GM10847 (cell line): Measurements from ENCODE around the gene FIBCD1.

ENCODE experiments used
- POLR2A ChIP-seq: IDR thresholded peaks from 2 replicates; pipeline ENCODE4 v1.6.1; 2011; ENCODE audit not compliant: insufficient read length; ENCODE audit errors: extremely low read depth

Gene FIBCD1

DNA sequence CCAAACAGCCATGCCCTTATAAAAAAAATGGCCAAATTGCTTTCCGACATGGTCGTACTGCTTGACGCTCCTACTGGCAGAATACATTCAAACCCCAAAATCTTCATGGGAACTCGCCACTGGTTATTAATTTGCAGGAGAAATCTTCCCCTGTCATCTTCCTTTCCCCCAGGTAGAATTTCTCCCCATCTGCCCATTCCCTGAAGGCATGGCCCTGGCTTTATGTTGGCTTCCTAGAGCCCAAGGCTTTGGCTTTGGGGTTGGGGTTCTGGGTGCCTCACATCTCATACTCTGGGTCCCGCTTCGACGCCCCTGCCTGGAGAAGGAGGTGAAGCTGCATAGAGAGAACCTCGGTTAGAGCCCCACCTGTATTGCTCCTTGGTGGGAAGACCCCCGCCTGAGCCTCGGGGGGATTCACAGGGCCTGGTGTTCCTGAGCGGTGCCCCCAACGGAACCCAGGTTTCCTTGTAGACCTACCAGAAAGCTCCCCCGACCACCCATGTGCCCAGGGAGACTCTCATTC lies 8.6 kb upstream of the FIBCD1 start:
- TF ChIP-seq POLR2A, result no peak

DNA sequence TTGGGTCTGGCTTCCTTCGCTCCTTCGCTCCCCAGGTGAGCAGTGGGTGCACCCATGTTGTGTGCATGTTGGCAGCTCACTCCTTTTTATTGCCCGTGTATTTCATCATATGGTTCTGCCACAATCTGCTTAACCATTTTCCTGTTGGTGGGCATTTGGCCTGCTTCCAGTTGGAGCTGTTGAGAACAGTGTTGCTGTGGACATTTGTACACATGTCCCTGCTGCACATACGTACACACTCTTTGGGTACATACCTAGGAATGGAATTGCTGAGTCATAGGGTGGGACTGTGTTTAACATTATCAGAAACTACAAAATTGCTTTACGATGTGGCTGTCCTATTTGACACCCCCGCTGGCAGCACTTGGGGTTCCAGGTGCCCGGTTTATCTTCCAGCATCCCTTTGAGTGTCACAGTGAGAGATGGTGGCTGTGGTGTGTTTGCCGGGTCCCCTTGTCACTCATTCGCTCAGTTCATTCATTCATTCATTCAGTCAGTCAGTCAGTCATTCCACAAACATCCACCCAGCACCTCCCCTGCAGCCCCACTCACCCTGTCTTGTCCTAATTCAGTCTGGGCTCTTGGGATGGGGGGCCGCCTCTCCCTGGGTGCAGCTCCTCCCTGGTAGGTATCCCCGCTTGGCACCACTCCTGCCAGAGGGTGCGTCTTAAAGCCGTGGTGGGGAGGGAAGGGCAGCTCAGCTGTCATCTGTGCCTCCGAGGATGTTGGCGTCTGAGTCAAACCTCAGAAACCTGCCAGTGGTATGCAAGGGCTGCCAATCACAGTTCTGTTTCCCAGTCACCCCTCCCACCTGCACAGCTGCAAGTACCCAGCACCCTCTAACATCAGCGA lies 7.9 kb upstream of the FIBCD1 start:
- TF ChIP-seq POLR2A, result no peak

DNA sequence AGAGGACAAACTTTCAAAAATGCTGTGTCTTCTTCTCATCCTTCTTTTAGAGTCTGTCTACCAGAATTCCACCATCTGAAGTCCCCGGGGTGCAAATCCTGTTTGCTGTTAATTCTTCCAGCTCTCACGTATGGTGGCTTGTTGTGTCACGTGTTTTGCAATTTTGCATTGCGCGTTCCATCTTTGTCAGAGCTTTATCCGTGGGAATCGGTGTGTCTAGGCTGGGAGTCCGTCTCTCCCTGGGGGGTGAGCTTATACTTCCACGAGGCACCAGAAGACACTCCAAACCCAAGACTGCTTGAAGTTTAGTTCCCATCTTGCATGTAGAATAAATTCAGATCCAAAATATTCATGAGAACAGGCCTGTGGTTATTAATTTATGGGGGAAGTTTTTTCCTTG lies 6.1 kb upstream of the FIBCD1 start:
- TF ChIP-seq POLR2A, result no peak

DNA sequence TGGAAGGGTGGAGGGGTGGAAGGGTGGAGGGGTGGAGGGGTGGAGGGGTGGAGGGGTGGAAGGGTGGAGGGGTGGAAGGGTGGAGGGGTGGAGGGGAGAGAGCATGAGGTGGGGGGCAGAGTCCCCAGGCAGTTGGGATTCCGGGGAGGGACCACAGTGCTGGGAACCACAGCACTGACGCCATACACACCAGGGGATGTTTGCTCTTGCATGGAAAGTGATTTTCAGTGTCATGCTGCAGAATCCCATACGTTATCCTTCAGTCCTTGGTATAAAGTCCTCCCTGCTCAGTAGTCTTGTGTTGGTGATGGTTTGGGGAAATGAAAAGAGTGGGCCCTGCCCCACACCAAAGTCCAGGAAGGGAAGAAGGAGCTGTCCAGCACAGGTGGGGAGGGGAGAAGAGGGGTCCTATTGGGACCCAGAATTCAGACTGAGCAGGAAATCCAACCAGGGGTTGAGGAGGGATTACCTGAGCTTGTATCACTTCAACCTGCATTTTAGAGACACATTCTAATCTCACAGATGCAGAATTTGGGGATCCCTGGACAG lies 5.5 kb upstream of the FIBCD1 start:
- no peak for TF ChIP-seq POLR2A

DNA sequence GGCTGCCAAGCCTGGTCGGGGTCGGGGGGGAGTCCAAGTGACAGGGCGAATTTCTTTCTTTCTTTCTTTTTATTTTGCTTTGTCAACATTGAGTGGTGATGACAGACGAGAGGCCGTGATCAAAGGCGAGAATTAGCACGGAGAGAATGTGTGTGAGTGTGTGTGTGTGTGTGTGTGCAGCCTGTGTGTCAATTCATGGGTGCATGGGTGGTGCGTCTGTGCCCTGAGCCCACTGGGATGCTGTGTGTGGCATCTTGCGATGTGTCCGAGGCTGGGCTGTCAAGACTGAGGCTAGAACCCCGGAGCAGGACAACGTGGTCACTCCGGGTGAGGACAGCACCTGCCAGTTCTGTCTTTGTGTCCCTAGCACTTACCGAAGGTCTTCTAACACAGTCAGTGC lies 4.7 kb upstream of the FIBCD1 start:
- TF ChIP-seq POLR2A, result no peak

DNA sequence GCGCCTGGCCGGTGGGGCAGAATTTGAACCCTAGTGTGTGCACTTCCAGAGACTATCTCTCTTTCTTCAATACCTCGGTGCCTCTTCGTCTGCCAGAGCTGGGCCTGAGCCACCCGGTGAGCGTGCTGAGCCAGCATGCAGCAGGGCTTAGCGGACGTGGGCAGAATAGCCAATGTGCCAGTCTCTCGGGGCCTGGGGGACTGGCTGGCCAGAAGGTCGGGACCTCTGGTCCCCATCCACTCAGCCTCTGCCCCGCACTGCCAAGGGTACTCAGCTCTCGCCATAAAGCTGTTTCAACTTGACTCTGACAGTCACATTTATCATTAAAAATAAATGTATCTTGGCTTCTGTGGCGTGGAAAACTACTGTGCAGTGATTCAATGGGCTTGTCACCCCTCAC lies 4.2 kb upstream of the FIBCD1 start:
- TF ChIP-seq POLR2A, result no peak

DNA sequence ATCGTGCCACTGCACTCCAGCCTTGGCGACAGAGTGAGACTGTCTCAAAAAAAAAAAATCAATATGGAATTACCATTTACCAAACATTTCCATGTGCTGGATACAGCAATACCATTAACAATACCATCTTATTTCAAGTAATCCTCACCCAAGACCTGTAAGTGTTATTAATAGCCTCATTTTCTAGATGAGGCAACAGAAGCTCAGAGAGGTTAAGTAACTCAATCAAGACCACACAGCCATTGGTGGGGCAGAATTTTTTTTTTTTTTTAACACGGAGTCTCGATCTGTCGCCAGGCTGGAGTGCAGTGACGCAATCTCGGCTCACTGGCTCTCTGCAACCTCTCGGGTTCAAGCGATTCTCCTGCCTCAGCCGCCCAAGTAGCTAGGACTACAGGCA lies 3.6 kb upstream of the FIBCD1 start:
- no peak for TF ChIP-seq POLR2A

DNA sequence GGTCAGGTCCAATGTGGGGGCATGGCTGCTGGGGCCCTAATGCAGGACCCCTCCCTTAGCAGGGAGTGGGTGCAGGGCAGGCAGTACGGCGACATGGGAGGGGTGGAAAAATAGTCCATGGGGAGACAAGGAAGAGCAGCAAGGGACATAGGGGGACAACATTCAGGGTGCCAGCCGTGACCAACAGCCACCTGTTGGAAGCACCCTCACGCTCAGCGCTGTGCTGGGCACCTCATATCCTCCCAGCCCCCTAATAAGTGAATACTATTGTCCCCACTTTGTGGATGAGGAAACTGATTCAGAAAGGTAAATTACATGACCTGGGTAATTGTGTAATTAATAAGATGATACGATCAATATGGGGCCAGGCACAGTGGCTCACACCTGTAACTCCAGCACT lies 3.0 kb upstream of the FIBCD1 start:
- no peak for TF ChIP-seq POLR2A

DNA sequence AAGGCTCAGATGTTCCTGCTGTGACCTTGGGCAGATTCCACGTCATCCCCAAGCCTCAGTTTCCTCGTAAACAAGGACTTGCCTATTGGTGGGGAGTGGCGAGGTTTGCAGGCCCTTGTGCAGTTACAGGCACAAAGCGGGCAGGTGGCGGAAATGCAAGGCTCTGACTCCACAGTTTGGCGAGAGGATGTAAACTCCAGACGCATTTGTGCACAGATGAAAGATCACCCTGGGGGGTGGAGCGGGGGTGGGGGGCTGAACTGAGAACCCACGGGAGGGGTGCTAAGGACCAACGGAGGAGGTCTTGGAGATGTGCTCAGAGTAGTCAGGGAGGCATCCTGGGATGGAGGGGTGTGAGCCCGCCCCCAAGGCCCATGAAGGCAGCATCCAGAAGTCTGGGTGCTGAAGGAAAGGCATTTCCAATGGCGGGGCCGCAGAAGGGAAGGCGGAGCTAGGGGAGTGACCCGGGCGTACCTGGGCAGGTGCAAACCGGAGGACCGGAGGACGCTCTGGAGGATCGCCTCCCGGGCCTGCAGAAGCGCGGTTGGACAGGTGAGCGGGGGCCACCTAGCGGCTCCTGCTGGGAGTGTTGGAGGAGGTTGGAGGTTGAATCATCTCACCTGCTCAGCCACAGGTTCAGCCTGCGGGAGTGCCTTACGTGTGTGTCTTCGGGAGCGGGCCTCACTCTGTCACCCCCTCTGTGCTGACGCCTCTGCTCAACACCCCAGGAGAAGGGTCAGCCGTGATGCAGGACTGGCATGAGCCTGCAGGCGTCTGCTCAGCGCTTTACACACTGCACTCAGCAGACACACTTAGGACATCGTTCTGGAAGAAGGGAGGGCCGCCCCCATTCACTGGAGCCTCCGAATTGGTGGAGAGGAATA lies 1.9 kb upstream of the FIBCD1 start:
- TF ChIP-seq POLR2A, result no peak

DNA sequence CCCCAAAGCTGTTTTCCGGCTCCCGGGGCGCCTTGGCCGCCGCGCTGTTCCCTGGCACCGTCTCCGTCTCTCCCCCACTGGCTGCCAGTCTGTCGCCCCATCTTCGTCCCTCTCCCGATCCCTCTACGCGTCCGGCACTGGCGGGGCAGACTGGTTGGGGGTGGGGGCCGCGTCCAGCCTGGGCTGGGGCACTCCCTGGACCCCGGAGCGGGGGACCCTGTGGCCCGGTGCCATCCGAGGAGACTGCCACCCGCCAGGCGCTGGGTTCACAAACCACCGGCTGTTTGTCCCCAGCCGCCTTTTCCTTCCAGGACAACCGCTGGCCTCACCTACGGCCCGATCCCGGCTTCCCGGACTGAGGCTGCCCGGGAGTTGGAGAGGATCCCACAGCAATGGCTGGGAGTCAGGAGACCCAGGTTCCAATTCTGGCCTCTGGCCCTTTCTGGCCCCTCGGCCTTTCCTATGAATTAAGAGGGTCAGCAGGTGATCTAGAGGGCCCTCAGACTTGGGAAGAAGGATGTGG lies 1.0 kb upstream of the FIBCD1 start:
- no peak for TF ChIP-seq POLR2A

DNA sequence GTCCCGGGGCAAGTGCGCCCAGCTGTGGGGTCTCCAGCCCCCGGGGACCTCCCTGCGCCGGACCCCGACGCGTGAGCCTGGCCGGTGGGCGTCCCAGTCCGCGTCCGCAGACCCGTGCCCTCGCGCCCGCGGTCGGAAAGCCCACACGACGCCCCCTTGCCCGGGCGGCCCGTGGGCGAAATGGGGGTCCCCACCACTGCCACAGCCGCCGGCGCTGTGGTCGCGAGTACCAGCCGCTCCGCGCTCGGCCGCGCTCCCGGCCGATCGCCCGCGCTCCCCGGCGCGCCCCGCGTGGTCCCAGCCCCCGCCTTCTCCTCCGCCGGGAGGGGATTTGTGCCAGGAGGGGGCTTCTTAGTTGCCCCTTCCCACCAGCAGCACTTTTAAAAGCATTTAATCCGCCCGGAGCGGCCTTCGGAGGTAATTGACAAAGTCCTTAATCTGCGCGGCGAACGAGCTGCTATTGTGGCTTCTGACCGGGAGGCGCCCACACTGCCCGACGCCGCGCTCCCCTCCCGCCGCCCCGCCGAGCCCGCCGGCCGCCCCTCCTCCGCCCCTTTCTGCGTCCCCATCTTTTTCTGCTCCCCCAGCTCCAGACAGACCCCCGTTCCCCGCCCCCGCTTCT lies 469 bp upstream of the FIBCD1 start:
- TF ChIP-seq POLR2A, result no peak

DNA sequence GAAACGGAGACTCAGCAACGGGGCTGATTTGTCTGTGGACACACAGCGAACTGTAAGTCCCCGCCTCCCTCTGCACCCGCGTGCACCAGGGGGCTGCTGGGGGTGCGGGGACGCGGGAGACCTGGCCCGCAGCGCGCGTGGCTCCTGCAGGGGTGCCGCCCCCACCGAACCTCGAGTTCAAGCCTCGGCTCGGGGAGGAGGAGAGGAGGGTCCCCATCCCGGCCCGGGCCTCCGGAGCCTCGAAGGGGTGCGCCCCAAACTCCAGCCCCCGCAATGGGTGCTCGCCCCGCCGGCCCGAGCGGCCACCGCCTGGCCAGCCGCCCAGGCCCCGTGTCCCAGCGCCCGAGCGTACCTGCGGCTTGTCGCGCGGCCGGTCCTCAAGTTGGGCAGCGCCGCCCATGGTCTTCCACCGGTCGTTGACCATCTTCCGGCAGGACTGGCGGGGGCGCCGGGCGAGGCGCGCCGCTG lies 829 bp downstream of the FIBCD1 start:
- TF ChIP-seq POLR2A, result no peak

DNA sequence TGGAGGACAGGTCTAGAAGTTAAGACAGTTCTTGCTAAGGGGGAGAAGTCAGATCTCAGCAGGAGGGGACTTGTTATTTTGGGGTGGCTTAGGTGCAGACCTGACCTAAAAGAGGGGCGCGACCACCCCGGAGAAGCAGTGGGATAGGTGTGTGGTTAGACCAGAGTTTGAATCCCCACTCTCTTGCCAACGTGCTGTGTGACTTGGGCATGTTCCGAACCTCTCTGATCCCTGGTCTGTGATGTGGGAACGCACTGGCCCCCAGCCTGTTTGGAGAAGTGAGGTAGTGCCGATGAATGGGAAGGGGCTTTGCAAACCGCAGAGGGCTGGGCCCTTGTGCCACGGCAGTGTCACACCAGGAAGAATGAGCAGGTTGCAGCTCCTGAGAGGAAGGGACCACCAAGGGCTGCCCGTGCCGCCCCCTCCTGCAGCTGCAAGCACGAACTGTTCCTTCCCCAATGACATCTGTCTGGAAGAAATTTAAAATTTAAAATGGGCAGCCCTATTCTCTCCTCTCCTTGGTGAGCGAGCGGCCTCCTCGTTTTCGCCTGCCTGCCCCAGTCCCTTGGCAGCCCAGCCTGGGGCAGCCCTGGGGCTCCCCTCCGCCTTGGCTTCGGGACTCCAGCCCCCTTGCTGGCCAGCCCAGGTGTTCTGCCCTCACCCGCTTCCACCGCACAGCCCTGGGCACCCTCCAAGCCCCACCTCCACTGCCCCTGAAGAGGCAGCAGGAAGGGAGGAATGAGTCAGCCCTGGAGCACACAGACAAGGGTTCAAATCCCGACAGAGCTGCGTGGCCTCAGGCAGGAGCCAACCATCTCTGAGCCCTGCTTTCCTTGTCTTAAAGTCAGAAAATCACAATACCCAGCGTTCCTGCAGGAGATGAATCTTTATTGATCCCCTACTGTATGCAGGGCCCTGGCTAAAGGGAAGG lies 1.6 kb downstream of the FIBCD1 start:
- TF ChIP-seq POLR2A, result no peak
